SJSA1 (cell line): ENCODE data around the gene DTX1. TPM values are rescaled to one million over a fixed set of nuclear protein-coding genes. Genes with fewer than 3 reads are reported as not detected.
A peak's percentile ranks its signal among the peaks of the same experiment; 100 is the strongest.

Experiments used
- DNase-seq, 2 experiments: peaks; one replicate each; pipeline ENCODE4 v3.0.0-alpha.2; 2015 to 2020; ENCODE audit warnings: low spot score in 2 of 2, low read depth in 1 of 2
- H3K27ac ChIP-seq: fragments of 250-450 bp; sonication (Bioruptor Pico); 2 replicates; pipeline ENCODE4 v1.5.1; 2020; ENCODE audit warnings: mild to moderate bottlenecking, moderate library complexity
- H3K27me3 ChIP-seq: fragments of 250-450 bp; sonication (Bioruptor Pico); replicated peaks from 2 replicates; pipeline ENCODE4 v1.5.1; 2020; ENCODE audit warnings: mild to moderate bottlenecking, moderate library complexity
- H3K36me3 ChIP-seq: fragments of 250-450 bp; sonication (Bioruptor Pico); 2 replicates; pipeline ENCODE4 v1.5.1; 2020; ENCODE audit warnings: mild to moderate bottlenecking
- H3K4me1 ChIP-seq: fragments of 250-450 bp; sonication (Bioruptor Pico); replicated peaks from 2 replicates; pipeline ENCODE4 v1.6.1; 2021; ENCODE audit warnings: mild to moderate bottlenecking
- H3K4me3 ChIP-seq: fragments of 250-450 bp; sonication (Bioruptor Pico); 2 replicates; pipeline ENCODE4 v1.5.1; 2020; ENCODE audit warnings: mild to moderate bottlenecking
- H3K9me3 ChIP-seq: fragments of 250-450 bp; sonication (Bioruptor Pico); replicated peaks from 2 replicates; pipeline ENCODE4 v1.5.1; 2020; ENCODE audit warnings: mild to moderate bottlenecking
- total RNA-seq: library from RNA; depleted of rRNA; stranded (reverse); fragments of >200 nt; shearing (Covaris generic); gene quantifications from 2 replicates; pipeline ENCODE4 v1.2.3, GENCODE V29; 2014

Gene DTX1
- total RNA-seq, 1 experiment from 2014 or later = not detected

GRCh38 chr12:113088037-113088436 lies 31.5 kb downstream of the DTX1 start:
- DNase-seq = no peak
- H3K9me3 ChIP-seq = no peaks in the 10 kb centered on the region
- no peaks in the 10 kb centered on the region for H3K36me3 ChIP-seq
- H3K4me3 ChIP-seq = no peak overlapping the region
- H3K27ac ChIP-seq = no peak overlapping the region
- H3K27me3 ChIP-seq = no peaks in the 10 kb centered on the region
- no peaks in the 10 kb centered on the region for H3K4me1 ChIP-seq

DNA sequence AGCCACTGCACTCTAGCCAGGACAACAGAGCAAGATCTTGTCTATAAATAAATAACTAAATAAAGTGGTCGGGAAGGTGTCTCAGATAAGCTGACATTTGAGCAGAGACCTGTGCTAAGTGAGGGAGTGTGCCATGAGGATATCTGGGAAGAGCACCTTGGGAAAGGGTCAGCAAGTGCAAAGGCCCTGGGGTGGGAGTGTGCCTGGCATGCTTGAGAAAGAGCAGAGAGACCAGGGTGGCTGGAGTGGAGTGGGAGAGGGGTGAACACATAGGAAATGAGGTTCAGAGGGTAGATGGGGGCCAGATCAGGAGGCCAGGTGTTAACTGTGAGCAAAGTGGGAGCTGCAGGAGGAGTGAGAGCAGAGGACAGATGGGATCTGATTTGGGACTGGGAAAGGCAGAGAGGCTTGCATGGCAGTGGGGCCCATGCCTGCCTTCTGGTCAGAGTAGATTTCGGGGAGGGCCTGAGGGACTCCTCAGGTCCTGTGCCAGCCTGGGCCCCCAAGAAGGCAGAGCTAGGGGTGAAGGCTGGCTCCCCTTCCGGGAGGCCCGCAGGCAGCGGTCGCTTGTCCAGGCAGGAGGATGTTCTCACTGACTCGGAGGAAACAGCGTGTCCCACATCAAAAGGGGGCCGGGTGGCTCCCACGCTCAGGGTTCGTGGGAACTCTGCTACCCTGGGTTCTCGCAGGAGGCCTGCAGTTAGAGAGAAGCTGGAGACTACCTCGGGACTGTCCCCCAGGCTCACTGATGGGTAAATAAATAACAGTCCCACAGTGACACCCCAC lies 32.6 kb downstream of the DTX1 start:
- Histone ChIP-seq H3K9me3 (no peaks in the 10 kb centered on the region), H3K27ac (no peak overlapping the region), H3K36me3 (no peaks in the 10 kb centered on the region), H3K4me3 (no peak overlapping the region), H3K27me3 (no peaks in the 10 kb centered on the region), H3K4me1 (no peaks in the 10 kb centered on the region)
- DNase-seq = no peak

GRCh38 chr12:113089839-113090238 lies 33.3 kb downstream of the DTX1 start:
- Histone ChIP-seq H3K27me3 (no peaks in the 10 kb centered on the region), H3K36me3 (no peaks in the 10 kb centered on the region), H3K27ac (no peak overlapping the region), H3K9me3 (no peaks in the 10 kb centered on the region), H3K4me1 (no peaks in the 10 kb centered on the region), H3K4me3 (no peak overlapping the region)
- no peak for DNase-seq

DNA sequence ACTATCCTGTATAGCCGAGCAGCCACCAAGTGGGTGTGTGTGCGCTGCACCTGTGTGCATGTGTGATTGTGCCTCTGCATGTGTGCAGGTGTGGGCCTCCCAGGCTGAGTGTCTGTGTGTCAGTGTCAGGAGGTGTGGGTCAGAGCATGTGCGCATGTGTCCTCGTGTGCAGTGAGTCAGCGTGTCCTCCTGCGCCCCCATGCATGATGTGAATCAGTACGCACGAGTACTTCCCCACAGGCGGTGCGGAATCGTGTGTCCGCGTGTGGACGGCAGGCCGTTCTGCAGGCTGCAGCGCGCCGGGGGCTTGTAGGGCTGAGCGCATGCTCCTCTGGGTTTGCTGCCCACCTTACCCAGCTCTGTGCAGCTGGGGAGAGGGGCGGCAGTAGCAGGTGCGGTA lies 34.2 kb downstream of the DTX1 start:
- Histone ChIP-seq H3K9me3 (no peaks in the 10 kb centered on the region), H3K27me3 (no peaks in the 10 kb centered on the region), H3K4me3 (no peak overlapping the region), H3K4me1 (no peaks in the 10 kb centered on the region), H3K36me3 (no peaks in the 10 kb centered on the region), H3K27ac (no peak overlapping the region)
- no peak for DNase-seq

DNA sequence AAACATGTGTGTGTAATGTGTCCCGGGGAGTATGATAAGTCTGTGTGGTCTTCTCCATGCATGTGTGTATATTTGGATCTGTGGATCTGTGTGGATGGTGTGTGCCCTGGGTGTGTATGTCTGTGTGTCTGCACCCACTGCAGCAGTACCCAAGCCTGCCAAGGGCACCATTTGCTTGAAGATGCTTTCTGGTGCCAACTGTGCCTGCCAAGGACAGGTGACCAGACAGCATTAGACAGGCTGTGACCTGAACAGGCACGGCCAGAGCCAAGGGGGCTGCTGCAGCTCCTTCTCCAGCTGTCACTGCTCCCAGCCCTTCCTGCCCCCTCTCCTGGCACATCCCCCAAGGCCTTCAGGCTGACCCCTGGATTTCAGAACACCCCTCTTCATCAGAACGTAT lies 35.0 kb downstream of the DTX1 start:
- no peak overlapping the region for H3K4me3 ChIP-seq

GRCh38 chr12:113092607-113093408 lies 36.3 kb downstream of the DTX1 start:
- Histone ChIP-seq H3K4me1 (no peaks in the 10 kb centered on the region), H3K4me3 (no peak overlapping the region), H3K9me3 (no peaks in the 10 kb centered on the region), H3K27me3 (no peaks in the 10 kb centered on the region), H3K36me3 (no peaks in the 10 kb centered on the region), H3K27ac (no peak overlapping the region)
- no peak for DNase-seq

More for the DNA sequence above, 35.0 kb downstream of the DTX1 start:
- Histone ChIP-seq H3K4me1 (no peaks in the 10 kb centered on the region), H3K9me3 (no peaks in the 10 kb centered on the region), H3K36me3 (no peaks in the 10 kb centered on the region), H3K27me3 (no peaks in the 10 kb centered on the region), H3K27ac (no peak overlapping the region)
- no peak for DNase-seq

DNA sequence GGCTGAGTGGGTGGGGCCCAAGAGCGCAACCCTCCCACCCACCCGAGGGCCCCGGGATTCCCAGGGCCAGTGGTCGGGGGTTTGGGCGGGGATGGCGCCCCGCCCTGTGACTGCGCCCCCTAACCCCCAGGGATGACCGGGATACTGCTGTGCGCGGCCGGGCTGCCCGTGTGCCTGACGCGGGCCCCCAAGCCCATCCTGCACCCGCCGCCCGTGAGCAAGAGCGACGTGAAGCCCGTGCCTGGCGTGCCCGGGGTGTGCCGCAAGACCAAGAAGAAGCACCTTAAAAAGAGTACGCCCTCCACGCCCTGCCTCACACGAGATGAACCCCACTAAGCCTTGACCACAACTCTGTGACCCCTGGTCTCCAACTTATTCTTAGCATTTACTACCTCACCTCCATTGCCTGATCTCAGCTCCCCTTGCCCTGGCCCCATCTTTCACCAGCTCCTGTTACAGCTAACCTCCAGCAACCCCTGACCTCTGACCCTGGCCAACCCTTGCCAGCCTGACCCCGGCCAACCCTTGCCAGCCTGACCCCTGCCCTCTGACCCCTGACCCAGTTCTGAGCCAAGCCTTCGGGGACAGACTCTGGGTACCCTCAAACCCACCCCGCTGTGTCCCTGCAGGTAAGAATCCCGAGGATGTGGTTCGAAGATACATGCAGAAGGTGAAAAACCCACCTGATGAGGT lies 37.0 kb downstream of the DTX1 start:
- Histone ChIP-seq H3K27ac (no peak overlapping the region), H3K4me1 (no peaks in the 10 kb centered on the region), H3K4me3 (no peak overlapping the region), H3K36me3 (no peaks in the 10 kb centered on the region), H3K27me3 (no peaks in the 10 kb centered on the region), H3K9me3 (no peaks in the 10 kb centered on the region)
- no peak for DNase-seq

DNA sequence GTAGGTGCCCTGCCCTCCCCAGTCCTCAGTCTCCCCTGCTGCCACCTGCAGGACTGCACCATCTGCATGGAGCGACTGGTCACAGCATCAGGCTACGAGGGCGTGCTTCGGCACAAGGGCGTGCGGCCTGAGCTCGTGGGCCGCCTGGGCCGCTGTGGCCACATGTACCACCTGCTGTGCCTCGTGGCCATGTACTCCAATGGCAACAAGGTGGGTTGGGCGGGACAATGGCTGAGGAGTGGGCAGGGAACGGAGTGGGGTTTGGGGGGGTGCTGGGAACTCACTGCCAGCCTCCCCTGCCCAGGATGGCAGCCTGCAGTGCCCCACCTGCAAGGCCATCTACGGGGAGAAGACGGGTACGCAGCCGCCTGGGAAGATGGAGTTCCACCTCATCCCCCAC lies 38.2 kb downstream of the DTX1 start:
- Histone ChIP-seq H3K36me3 (no peaks in the 10 kb centered on the region), H3K4me3 (no peak overlapping the region), H3K4me1 (no peaks in the 10 kb centered on the region), H3K27me3 (no peaks in the 10 kb centered on the region), H3K9me3 (no peaks in the 10 kb centered on the region), H3K27ac (no peak overlapping the region)
- DNase-seq = no peak

DNA sequence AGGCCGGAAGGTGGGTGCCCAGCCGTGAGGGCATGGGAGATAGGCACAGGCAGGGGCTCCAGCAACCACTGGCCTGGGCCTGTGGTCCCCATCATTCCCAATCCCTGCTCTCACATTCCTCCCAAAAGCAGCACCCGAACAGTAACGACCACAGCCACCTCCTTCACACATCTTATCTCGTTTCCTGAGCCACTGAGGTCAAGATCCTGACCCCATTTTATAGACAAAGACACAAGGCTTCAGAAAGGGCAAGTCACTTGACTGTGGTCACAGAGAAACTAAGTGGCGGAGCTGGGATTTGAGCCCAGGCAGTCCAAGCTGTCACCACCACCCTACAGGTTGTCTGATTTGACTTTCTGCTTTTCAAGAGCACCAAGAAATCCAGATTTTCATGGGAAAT lies 38.9 kb downstream of the DTX1 start:
- DNase-seq = no peak
- Histone ChIP-seq H3K36me3 (no peaks in the 10 kb centered on the region), H3K27ac (no peak overlapping the region), H3K9me3 (no peaks in the 10 kb centered on the region), H3K4me3 (no peak overlapping the region), H3K4me1 (no peaks in the 10 kb centered on the region), H3K27me3 (no peaks in the 10 kb centered on the region)

DNA sequence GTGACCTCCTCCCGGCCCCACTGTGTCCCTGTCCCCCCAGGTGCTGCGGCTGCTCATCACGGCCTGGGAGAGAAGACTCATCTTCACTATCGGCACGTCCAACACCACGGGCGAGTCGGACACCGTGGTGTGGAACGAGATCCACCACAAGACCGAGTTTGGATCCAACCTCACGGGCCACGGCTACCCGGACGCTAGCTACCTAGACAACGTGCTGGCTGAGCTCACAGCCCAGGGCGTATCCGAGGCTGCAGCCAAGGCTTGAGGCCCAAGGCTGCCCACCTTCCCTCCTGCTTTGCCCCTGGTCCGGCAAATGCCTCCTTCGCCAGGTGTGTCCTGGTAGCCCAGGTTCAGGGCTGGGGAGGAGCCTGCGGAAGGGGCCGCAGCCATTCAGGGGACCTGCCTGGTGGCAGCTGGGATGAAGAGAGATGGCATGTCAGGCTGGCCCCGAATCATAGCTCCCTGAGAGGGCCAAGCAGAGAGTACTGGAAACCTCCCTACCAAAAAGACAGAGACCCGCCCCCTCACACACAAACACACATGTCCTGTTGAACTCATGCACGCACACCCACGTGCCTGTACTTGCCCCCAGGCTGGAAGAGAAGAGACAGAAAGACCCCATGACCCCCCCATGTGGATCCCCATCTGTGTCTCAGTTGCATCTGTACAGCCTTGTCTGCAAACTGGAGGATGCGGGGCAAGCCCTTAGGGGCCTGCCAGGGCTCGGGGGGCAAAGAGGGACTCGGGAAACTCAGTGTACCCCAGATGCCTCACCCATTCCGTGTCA lies 40.3 kb downstream of the DTX1 start:
- H3K4me1 ChIP-seq = no peaks in the 10 kb centered on the region
- no peak overlapping the region for H3K27ac ChIP-seq
- H3K9me3 ChIP-seq = no peaks in the 10 kb centered on the region
- H3K4me3 ChIP-seq = no peak overlapping the region
- no peaks in the 10 kb centered on the region for H3K27me3 ChIP-seq
- no peaks in the 10 kb centered on the region for H3K36me3 ChIP-seq
- no peak for DNase-seq

GRCh38 chr12:113097716-113098440 lies 41.3 kb downstream of the DTX1 start:
- H3K4me3 ChIP-seq = no peak overlapping the region
- H3K4me1 ChIP-seq = no peaks in the 10 kb centered on the region
- no peak for DNase-seq
- no peaks in the 10 kb centered on the region for H3K27me3 ChIP-seq
- no peaks in the 10 kb centered on the region for H3K36me3 ChIP-seq
- H3K9me3 ChIP-seq = no peaks in the 10 kb centered on the region
- H3K27ac ChIP-seq = no peak overlapping the region

- Histone ChIP-seq H3K27me3 (no peaks in the 10 kb centered on the region), H3K36me3 (no peaks in the 10 kb centered on the region), H3K9me3 (no peaks in the 10 kb centered on the region), H3K4me1 (no peaks in the 10 kb centered on the region), H3K27ac (no peak overlapping the region), H3K4me3 (no peak overlapping the region)
- DNase-seq = peak; percentile 43 to 66
Measured at GRCh38 chr12:113098441-113099028, 42.0 kb downstream of the DTX1 start.
